Heart left ventricle (tissue), 13 donors: ENCODE data around the gene DGKZ.

ENCODE experiments used
- CTCF ChIP-seq, 12 donors: fragments of 200-600 bp; sonication (generic) in 4 of 12; IDR thresholded peaks; one replicate each; pipeline versions ENCODE4 v1.5.0 to v1.8.0; 2018 to 2022; ENCODE audit warnings: antibody characterized with exemption in 12 of 12, mild to moderate bottlenecking in 5 of 12
- POLR2A ChIP-seq, 2 donors: fragments of 450-650 bp; IDR thresholded peaks; one replicate each; pipeline ENCODE4 v1.6.1; 2017; ENCODE audit warnings: antibody characterized with exemption in 2 of 2, mild to moderate bottlenecking in 2 of 2, moderate library complexity in 2 of 2
- donor health status: ischemic (EF 13 %, LVEDD 7.1; RV severe dilation, severe dysfunction).
- donor health status: DM: no; HTN: yes; CAD: no.
- donor health status: DM: no; HTN: no; CAD: no.
- donor health status: ischemic (EF 25% LVEDD 6.9; RV normal size, moderate dysfunction).
- donor health status: ischemic (EF 25% LVEDD 5.7; RV mildly dilated, moderate dysfunction).
- donor health status: ischemic (EF 35%, LVEDD 5.7; RV mildly dilated, moderate dysfunction).
- donor health status: nonischemic (EF 11% LVEDD 7.7; RV severe dilation, severe dysfunction).
- donor health status: DM: yes; HTN: yes; CAD: no.
- donor health status: PGD.
- donor health status: ischemic (EF 29% LVEDD 5.4; RV normal size, mild dysfunction).
- donor health status: nonischemic (EF 23%, LVEDD 6.1; RV moderate dilation, normal function).

GRCh38 chr11:46307369-46307768, 39.9 kb upstream of the DGKZ start:
- TF ChIP-seq CTCF (IDR thresholded peaks at IDR 0.05) (no peak), POLR2A (IDR thresholded peaks at IDR 0.05) (no peak)
